Ishikawa (cell line): ENCODE results near the gene BIN2.
A peak's percentile ranks its signal among the peaks of the same experiment; 100 is the strongest.

ENCODE experiments used
- CEBPB ChIP-seq: IDR thresholded peaks from 2 replicates; pipeline ENCODE4 v1.6.1; 2012
- CREB1 ChIP-seq: IDR thresholded peaks from 2 replicates; pipeline ENCODE4 v1.6.1; 2012; ENCODE audit warnings: low read depth
- EGR1 ChIP-seq: IDR thresholded peaks from 2 replicates; pipeline ENCODE4 v1.6.1; 2012
- FOXM1 ChIP-seq: IDR thresholded peaks from 2 replicates; pipeline ENCODE4 v1.6.1; 2012; ENCODE audit warnings: low read depth, borderline replicate concordance
- MAX ChIP-seq: IDR thresholded peaks from 2 replicates; pipeline ENCODE4 v1.6.1; 2012
- NFIC ChIP-seq: IDR thresholded peaks from 2 replicates; pipeline ENCODE4 v1.6.1; 2012
- RAD21 ChIP-seq: IDR thresholded peaks from 2 replicates; pipeline ENCODE4 v1.6.1; 2012; ENCODE audit warnings: low read depth
- REST ChIP-seq: IDR thresholded peaks from 2 replicates; pipeline ENCODE4 v1.6.1; 2012; ENCODE audit warnings: low read depth, mild to moderate bottlenecking
- TAF1 ChIP-seq: IDR thresholded peaks from 2 replicates; pipeline ENCODE4 v1.6.1; 2012; ENCODE audit warnings: low read depth, mild to moderate bottlenecking
- TCF12 ChIP-seq: IDR thresholded peaks from 2 replicates; pipeline ENCODE4 v1.6.1; 2012; ENCODE audit warnings: low read depth
- TEAD4 ChIP-seq: IDR thresholded peaks from 2 replicates; pipeline ENCODE4 v1.6.1; 2012
- USF1 ChIP-seq: IDR thresholded peaks from 2 replicates; pipeline ENCODE4 v1.6.1; 2012
- YY1 ChIP-seq: IDR thresholded peaks from 2 replicates; pipeline ENCODE4 v1.6.1; 2012; ENCODE audit warnings: low read depth
- ZBTB7A ChIP-seq: IDR thresholded peaks from 2 replicates; pipeline ENCODE4 v1.6.1; 2012; ENCODE audit warnings: low read depth

Gene BIN2

GRCh38 chr12:51318846-51319599, 5.0 kb downstream of the BIN2 start:
- TF ChIP-seq MAX (no peak), EGR1 (no peak), REST (no peak), RAD21 (no peak), ZBTB7A (no peak), CREB1 (no peak), TEAD4 (no peak), USF1 (no peak)

GRCh38 chr12:51311389-51311788, 12.6 kb downstream of the BIN2 start:
- no peak for TF ChIP-seq CEBPB
- TF ChIP-seq REST = no peak
- no peak for TF ChIP-seq TAF1
- no peak for TF ChIP-seq FOXM1

- TF ChIP-seq RAD21 (no peak), NFIC (no peak), CEBPB (no peak), REST (no peak), YY1 (no peak), EGR1 (no peak)
These were observed 16.1 kb downstream of the BIN2 start for GRCh38 chr12:51307655-51308593.

GRCh38 chr12:51306507-51306906, 17.5 kb downstream of the BIN2 start:
- TF ChIP-seq TCF12 = no peak
- TF ChIP-seq USF1 = no peak
- no peak for TF ChIP-seq NFIC
- no peak for TF ChIP-seq FOXM1
- TF ChIP-seq TAF1 = no peak
- no peak for TF ChIP-seq ZBTB7A
- no peak for TF ChIP-seq YY1
- TF ChIP-seq CREB1 = no peak
- no peak for TF ChIP-seq TEAD4

- peak; percentile 62; the same call in 1 of the 2 replicates for TF ChIP-seq EGR1
These were observed 23.2 kb downstream of the BIN2 start for GRCh38 chr12:51300768-51301167.
